ENCODE results near the gene GRK5. TPM values are rescaled to one million over a fixed set of nuclear protein-coding genes. Genes with fewer than 3 reads are reported as not detected.
"Not testable (repeated sequence)": the region's sequence is repeated elsewhere in the genome, so short reads cannot be mapped to it uniquely, and the experiment has no call there.

Gene GRK5
- total RNA-seq, 2 donors from 2014 or later: 85.3 to 90.2 TPM

DNA sequence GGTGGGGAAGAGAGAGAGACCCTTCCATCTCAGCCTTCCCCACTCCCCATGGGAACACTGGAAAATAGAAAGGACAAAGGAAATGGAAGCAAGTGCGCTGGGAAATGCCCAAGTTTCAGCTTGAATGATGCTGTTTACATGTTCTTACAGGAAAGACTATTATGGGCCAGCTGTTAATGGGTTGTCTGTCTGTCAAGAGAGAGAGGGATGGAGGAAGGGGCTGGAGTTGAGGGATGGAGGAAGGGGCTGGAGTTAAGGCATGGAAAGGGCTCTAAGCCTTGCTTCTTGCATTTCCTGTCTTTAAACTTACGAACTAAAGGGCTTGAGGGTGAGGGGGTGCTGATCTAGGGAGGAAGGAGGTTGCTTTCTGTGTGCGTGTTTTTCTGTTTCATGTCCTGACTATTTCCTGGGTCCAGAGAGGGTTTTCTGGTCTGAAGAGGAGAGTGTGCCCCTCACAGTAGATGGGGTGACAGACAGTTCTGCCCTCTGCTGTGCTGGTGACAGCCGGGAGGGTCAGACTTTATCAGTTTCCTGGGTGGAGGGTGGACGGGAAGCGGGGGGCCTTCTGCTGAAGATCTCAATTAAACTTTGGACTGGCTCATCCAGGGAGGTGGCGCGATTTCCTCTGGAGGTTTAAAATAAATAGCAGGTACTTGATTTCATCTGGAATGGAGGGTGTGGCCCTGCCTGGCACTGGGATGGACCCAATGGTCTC is 30.5 kb downstream of the GRK5 start:
- H3K36me3 ChIP-seq: no peaks in the 10 kb centered on the region
- peaks cover 38 to 73% of the 10 kb centered on the region in 2 donors for H3K4me1 ChIP-seq (ENCODE audit: control insufficient read depth in 1 of 2, low read depth in 2 of 2)
- no peak for TF ChIP-seq CTCF (IDR thresholded peaks at IDR 0.05)
- H3K27ac ChIP-seq: peak overlapping the region; percentile 60 to 65
- no peaks in the 10 kb centered on the region for H3K27me3 ChIP-seq (replicated peaks; ENCODE audit: insufficient read depth)
- no peak overlapping the region for H3K4me3 ChIP-seq
- no peaks in the 10 kb centered on the region for H3K9me3 ChIP-seq
- ATAC-seq (ENCODE audit: insufficient number of reproducible peaks, low FRiP score, low read depth) (no peak), DNase-seq (ENCODE audit: low spot score) (no peak)

DNA sequence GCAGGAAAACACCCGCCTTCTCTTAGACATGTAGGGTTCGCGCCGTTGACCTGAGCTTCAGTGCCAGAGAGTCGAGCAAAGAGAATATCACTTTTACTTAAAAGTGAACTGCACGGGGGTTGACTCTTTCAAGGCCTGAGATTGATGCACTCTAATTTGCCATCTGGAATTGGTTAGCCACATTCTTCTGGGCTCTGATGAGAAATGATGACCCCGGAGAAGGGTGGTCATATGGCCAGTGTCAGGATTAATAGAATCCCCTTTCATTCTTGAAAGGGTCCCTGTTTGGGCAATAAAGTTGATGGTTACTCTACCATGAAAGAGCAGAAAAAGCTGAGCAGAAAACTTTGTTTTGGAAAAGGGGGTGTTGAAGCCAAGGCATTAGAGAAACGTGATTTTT is 31.2 kb downstream of the GRK5 start:
- Histone ChIP-seq H3K27ac (peak overlapping the region in 1 of 2 donors; percentile 65), H3K4me3 (no peak overlapping the region), H3K4me1 (ENCODE audit: control insufficient read depth in 1 of 2, low read depth in 2 of 2) (peaks cover 31 to 71% of the 10 kb centered on the region in 2 donors), H3K36me3 (no peaks in the 10 kb centered on the region), H3K9me3 (no peaks in the 10 kb centered on the region), H3K27me3 (replicated peaks; ENCODE audit: insufficient read depth) (no peaks in the 10 kb centered on the region)
- no peak for TF ChIP-seq CTCF (IDR thresholded peaks at IDR 0.05)
- ATAC-seq (ENCODE audit: insufficient number of reproducible peaks, low FRiP score, low read depth) (no peak), DNase-seq (ENCODE audit: low spot score) (no peak)

DNA sequence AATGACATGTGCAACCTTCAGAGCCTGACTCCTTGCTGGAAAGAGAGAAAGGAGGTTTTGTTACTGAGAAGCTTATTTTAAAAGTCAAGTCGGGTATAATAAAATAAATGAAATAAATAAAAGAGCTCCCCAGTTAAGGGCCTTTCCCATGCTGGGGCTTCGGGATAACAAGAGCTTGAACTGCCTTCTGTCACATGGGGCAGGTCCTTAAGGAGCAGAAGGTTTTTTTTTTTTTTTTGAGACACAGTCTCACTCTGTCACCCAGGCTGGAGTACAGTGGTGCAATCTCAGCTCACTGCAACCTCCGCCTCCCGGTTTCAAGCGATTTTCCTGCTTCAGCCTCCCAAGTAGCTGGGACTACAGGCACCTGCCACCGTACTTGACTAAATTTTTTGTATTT is 31.6 kb downstream of the GRK5 start:
- peaks cover 29 to 70% of the 10 kb centered on the region in 2 donors for H3K4me1 ChIP-seq (ENCODE audit: control insufficient read depth in 1 of 2, low read depth in 2 of 2)
- H3K4me3 ChIP-seq; ATAC-seq (ENCODE audit: insufficient number of reproducible peaks, low FRiP score, low read depth); H3K9me3 ChIP-seq; H3K27ac ChIP-seq; H3K27me3 ChIP-seq (replicated peaks; ENCODE audit: insufficient read depth); H3K36me3 ChIP-seq; DNase-seq (ENCODE audit: low spot score): not testable (repeated sequence)

GRCh38 chr10:119239630-119240029 is 32.3 kb downstream of the GRK5 start:
- not testable (repeated sequence) for H3K36me3 ChIP-seq; H3K9me3 ChIP-seq; H3K27me3 ChIP-seq (replicated peaks; ENCODE audit: insufficient read depth); H3K4me3 ChIP-seq; DNase-seq (ENCODE audit: low spot score); H3K27ac ChIP-seq; ATAC-seq (ENCODE audit: insufficient number of reproducible peaks, low FRiP score, low read depth)
- H3K4me1 ChIP-seq (ENCODE audit: control insufficient read depth in 1 of 2, low read depth in 2 of 2): peaks cover 27 to 64% of the 10 kb centered on the region in 2 donors

DNA sequence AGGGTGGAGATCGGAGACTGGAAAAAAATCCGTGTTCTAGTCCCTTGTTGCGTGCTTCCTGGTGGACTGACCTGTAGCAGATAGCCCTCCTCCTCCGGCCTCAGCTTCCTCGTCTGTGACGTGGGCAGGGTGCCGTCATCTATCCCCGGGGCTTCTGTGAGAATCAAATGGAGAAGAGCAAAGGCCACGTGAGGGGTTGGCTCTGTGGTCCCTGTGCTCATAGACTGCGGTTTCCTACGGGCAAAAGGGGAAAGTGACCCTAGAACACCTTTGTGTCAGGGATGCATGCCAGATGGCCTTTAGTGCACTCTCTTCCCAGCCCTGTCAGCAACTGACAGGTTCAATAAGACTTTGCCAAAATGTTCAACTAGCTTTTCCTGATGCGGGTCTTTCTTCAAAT is 33.7 kb downstream of the GRK5 start:
- Histone ChIP-seq H3K4me1 (ENCODE audit: control insufficient read depth in 1 of 2, low read depth in 2 of 2) (peaks cover 18 to 51% of the 10 kb centered on the region in 2 donors), H3K36me3 (no peaks in the 10 kb centered on the region), H3K4me3 (no peak overlapping the region), H3K27ac (peak overlapping the region; percentile 10 to 54), H3K27me3 (replicated peaks; ENCODE audit: insufficient read depth) (no peaks in the 10 kb centered on the region), H3K9me3 (no peaks in the 10 kb centered on the region)
- DNase-seq (ENCODE audit: low spot score) (no peak), ATAC-seq (ENCODE audit: insufficient number of reproducible peaks, low FRiP score, low read depth) (no peak)
- no peak for TF ChIP-seq CTCF (IDR thresholded peaks at IDR 0.05)

DNA sequence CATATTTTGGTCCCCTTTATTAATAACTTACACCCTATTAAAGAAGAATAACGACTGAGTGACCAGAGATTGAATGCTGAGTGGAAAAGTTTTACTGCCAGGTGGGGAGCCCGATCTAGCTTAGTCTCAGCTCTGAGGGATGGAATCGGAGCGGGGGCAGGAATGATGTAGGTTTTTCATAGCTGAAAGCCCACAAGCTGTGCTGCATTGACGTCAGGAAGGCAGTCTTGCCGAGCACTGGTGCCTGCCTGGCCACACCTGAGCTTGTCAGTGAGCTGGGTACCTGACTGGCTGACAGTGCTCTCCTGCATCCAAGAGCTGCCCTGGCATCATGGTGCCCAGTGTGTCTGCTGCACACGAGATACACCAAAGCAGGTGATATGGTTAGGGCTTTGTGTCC is 34.8 kb downstream of the GRK5 start:
- H3K9me3 ChIP-seq: no peaks in the 10 kb centered on the region

More for the DNA sequence above, 34.8 kb downstream of the GRK5 start:
- ATAC-seq (ENCODE audit: insufficient number of reproducible peaks, low FRiP score, low read depth) (no peak), DNase-seq (ENCODE audit: low spot score) (no peak)
- Histone ChIP-seq H3K4me3 (no peak overlapping the region), H3K4me1 (ENCODE audit: control insufficient read depth in 1 of 2, low read depth in 2 of 2) (peaks cover 25 to 49% of the 10 kb centered on the region in 2 donors), H3K27me3 (replicated peaks; ENCODE audit: insufficient read depth) (no peaks in the 10 kb centered on the region), H3K27ac (peak overlapping the region in 1 of 2 donors; percentile 27), H3K36me3 (no peaks in the 10 kb centered on the region)
- no peak for TF ChIP-seq CTCF (IDR thresholded peaks at IDR 0.05)
